Stimulated activated CD4-positive, alpha-beta T cell treated with anti-CD3 and anti-CD28 coated beads, TNF-alpha, amount 100 ng/mL, for 1 hour (primary cell): Measurements from ENCODE around the gene ARPC5L.
"Not testable (repeated sequence)": the region's sequence is repeated elsewhere in the genome, so short reads cannot be mapped to it uniquely, and the experiment has no call there.

Source experiments
- DNase-seq, 3 donors: peaks; one replicate each; pipeline ENCODE4 v3.0.0-alpha.2; 2020; ENCODE audit warnings: low read depth in 3 of 3, low spot score in 1 of 3

The ARPC5L gene

GRCh38 chr9:124861342-124862229 lies at the start of gene ARPC5L, which contains the start of gene RPL35:
ARPC5L (plus strand) TSS chr9:124862130; CDS start chr9:124869291, 7,161 bp downstream.
RPL35 (minus strand) TSS chr9:124861957; CDS start chr9:124861912, 45 bp downstream.
- DNase-seq: peak; percentile 89 to 91 (median 91)

DNA sequence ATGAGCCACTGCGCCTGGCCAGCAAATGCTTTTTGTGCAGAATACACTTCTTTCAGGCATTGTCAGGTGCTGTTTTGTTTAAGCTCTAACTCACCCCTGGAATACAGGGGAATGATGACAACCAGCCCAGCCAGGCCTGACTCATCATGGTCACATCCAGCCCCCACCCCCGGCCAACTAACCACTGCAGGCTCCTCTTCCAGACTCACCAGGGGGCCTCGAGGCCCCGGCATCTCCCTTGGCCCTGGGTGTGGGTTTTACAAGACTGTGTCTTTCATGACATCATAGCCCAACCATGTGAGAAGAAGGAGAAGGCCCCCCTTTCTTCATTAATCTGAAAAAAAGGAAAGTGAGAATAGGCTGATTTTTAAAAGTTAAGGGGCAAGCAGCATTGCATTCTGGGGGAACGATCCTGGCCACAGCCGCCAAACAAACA lies 49.5 kb upstream of the ARPC5L start:
- no peak for DNase-seq

- DNase-seq: no peak
These were observed 48.9 kb upstream of the ARPC5L start for GRCh38 chr9:124813041-124813440.

- DNase-seq: no peak
These were observed 48.3 kb upstream of the ARPC5L start for GRCh38 chr9:124813501-124814163.

DNA sequence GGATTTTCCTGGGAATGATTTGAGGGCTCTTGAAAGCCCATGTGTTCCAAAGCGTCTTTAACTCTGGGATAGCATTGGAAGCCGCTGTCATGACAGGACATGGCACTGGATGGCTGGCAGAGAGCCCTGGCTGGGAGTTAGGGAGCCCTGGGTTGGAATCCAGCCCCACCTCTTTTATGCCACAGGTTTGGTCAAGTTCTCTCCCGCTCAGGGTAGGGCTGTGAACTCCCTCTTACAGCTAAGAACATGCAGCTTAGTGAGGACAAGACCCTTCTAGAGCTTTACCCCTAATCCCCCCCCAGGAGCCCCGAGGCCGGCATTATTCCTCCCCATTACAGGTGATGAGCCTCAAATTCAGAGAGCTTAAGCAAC lies 47.8 kb upstream of the ARPC5L start:
- no peak for DNase-seq

- no peak for DNase-seq
These were observed 46.3 kb upstream of the ARPC5L start for GRCh38 chr9:124815601-124816000.

- no peak for DNase-seq
These were observed 43.3 kb upstream of the ARPC5L start for GRCh38 chr9:124818431-124819281.

- DNase-seq: no peak
These were observed 41.0 kb upstream of the ARPC5L start for GRCh38 chr9:124820698-124821623.

GRCh38 chr9:124828489-124829333 lies 33.2 kb upstream of the ARPC5L start:
- DNase-seq: no peak

- no peak for DNase-seq
These were observed 32.6 kb upstream of the ARPC5L start for GRCh38 chr9:124829334-124829669.

DNA sequence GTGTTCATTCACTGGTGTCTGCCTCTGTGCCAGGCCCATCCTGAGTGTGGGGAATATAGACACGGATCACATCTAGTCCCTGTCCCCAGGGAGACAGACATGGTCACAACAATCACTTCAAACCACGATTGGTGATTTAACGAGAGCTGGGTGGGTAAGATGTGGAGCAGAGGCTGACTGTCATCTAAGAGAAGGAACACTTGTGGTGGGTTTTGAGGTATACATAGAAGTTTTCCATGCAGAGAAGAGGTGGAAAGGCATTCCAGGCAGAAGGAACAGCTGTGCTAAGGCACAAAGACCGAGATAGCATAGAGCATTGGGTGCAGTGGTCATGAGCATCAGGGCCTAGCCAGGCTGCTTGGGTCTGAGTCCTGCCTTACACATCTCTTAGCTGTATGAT lies 31.3 kb upstream of the ARPC5L start:
- no peak for DNase-seq

DNA sequence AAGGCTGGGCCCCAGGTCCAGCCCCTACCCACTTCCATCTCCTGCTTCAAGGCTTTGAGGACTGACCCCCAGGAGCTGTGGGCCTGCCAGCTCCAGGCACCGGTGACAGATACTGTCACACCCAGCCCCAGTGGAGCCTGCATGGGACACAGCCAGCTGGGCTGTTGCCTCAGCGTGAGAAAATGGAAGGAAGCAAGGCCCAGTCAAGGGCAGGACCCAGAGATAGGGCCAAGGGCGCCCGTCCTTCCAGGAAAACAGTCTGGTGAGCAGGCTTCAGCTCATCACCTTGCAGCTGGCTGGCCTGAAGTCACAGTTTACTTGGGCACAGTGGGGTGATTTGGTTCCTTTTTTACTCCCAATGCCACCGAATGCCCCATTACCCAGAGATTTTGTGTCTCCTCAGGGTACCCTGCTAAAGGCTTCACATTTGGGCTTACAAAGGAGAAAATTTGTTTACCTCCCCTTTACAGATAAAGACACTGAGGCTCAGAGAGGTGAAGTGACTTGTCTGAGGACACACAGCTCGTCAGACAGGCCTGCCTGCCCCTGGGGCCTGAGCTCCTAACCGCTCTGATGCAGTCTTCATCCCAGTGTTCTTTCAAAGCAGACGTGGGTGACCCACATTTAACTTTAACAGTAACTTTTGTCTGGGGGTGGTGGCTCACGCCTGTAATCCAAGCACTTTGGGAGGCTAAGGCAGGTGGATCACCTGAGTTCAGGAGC lies 30.1 kb upstream of the ARPC5L start:
- no peak for DNase-seq

GRCh38 chr9:124834591-124834990 lies 27.3 kb upstream of the ARPC5L start:
- DNase-seq: no peak

DNA sequence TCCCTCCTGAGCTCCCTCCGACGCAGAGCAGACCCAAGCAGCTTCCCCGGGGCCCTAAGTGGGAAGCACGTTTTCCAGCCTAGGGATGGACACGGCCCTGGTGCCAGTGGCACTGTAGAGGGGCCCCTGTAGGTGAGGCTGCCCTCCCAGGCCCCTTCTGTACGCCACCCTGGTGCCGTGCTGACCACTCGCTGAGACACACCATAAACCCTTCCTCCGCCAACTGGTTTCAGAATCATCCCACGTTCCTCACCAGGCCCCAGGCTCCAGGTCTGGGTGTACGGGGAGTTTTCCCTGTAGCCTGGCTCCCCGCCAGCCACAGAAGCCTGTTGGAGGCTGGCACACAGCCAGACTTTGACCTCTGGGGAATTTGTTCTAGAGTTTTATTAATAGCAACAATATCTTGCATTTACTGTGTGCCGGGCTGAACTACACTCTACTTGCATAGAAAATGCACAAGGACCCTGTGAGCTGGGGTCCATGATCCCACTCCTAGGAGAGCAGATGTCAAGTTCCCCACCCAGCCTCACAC lies 26.8 kb upstream of the ARPC5L start:
- DNase-seq: no peak

- not testable (repeated sequence) for DNase-seq
These were observed 23.8 kb upstream of the ARPC5L start for GRCh38 chr9:124838132-124838531.

GRCh38 chr9:124838567-124839275 lies 23.2 kb upstream of the ARPC5L start:
- DNase-seq: not testable (repeated sequence)

DNA sequence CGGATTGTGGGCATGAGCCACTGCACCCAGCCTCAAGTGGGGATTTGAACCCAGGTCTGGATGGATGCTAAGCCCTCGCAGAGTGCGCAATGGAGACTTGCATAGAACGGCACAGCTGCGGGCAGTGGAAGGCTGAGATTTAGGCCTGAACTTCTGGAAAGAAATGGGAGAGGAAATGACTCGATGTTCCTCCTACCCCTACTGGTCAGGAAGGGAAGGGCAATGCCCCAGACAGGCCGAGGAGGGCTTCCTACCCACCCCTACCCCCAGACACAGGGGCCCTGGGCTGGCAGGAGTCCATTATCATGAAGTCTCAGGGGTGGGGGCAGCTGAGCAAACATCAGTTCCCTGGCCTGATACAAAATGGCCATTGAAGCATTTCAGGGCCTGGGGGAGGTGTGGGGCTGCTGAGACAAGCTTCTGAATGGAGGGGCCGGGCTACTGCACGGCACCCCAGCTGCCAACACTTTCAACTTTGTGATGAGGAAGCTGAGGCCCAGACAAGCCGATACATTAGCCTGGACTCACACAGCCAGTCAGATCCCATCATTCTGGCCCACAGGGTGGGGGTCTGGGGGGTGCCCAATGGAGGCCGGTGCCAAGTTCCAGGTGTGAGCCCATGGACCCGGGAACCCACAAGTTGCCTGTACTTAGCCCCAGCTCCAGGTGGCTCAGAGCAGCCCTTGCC lies 22.2 kb upstream of the ARPC5L start:
- no peak for DNase-seq
